GM21390 (cell line): Measurements from ENCODE around the gene MAP7D2.
"Not testable (repeated sequence)": the region's sequence is repeated elsewhere in the genome, so short reads cannot be mapped to it uniquely, and the experiment has no call there.

Experiments used
- ATAC-seq: cut with Tn5 transposase; IDR thresholded peaks from one replicate; pipeline ENCODE4 v1.9.1; 2021; ENCODE audit not compliant: unreplicated experiment

The MAP7D2 gene

GRCh38 chrX:20116577-20117240, at the start of gene MAP7D2:
Gene MAP7D2, minus strand, starts transcription at chrX:20116907. Its CDS starts 28 bp downstream, at chrX:20116879.
- no peak for ATAC-seq

- ATAC-seq, result not testable (repeated sequence)
These were observed 45.8 kb upstream of the MAP7D2 start for GRCh38 chrX:20162516-20162915.

GRCh38 chrX:20159797-20160385, 43.2 kb upstream of the MAP7D2 start:
- ATAC-seq, result no peak

- no peak for ATAC-seq
These were observed 35.0 kb upstream of the MAP7D2 start for GRCh38 chrX:20151689-20152088.

- ATAC-seq, result no peak
These were observed 32.6 kb upstream of the MAP7D2 start for GRCh38 chrX:20149326-20149725.

GRCh38 chrX:20147561-20147960, 30.9 kb upstream of the MAP7D2 start:
- ATAC-seq, result no peak

GRCh38 chrX:20144491-20144890, 27.8 kb upstream of the MAP7D2 start:
- ATAC-seq, result no peak

GRCh38 chrX:20143561-20143960, 26.9 kb upstream of the MAP7D2 start:
- no peak for ATAC-seq

GRCh38 chrX:20143111-20143510, 26.4 kb upstream of the MAP7D2 start:
- no peak for ATAC-seq

GRCh38 chrX:20141281-20142220, 24.8 kb upstream of the MAP7D2 start, which contains the start of gene EIF1AX:
Gene EIF1AX, minus strand, starts transcription at chrX:20141838. Its CDS starts 198 bp downstream, at chrX:20141640.
- ATAC-seq, result peak; percentile 99

- no peak for ATAC-seq
These were observed 23.7 kb upstream of the MAP7D2 start for GRCh38 chrX:20140420-20140819.

- ATAC-seq, result no peak
These were observed 23.3 kb upstream of the MAP7D2 start for GRCh38 chrX:20139966-20140365.

- no peak for ATAC-seq
These were observed 19.2 kb upstream of the MAP7D2 start for GRCh38 chrX:20135944-20136343.

GRCh38 chrX:20132666-20133065, 16.0 kb upstream of the MAP7D2 start:
- ATAC-seq, result no peak

GRCh38 chrX:20130357-20130756, 13.7 kb upstream of the MAP7D2 start:
- ATAC-seq, result no peak

GRCh38 chrX:20129547-20129946, 12.8 kb upstream of the MAP7D2 start:
- ATAC-seq, result no peak

- ATAC-seq, result no peak
These were observed 12.0 kb upstream of the MAP7D2 start for GRCh38 chrX:20128670-20129069.

GRCh38 chrX:20127440-20127839, 10.7 kb upstream of the MAP7D2 start:
- peak; percentile 65 for ATAC-seq

- ATAC-seq, result peak; percentile 68
These were observed 10.1 kb upstream of the MAP7D2 start for GRCh38 chrX:20126833-20127232.

- no peak for ATAC-seq
These were observed 8.3 kb upstream of the MAP7D2 start for GRCh38 chrX:20124964-20125363.

GRCh38 chrX:20118065-20118824, 1.5 kb upstream of the MAP7D2 start:
- ATAC-seq, result no peak
